Upper lobe of left lung (tissue), 6 donors: ENCODE results near the gene GPATCH2. TPM values are rescaled to one million over a fixed set of nuclear protein-coding genes. Genes with fewer than 3 reads are reported as not detected.
"Not testable (repeated sequence)": the region's sequence is repeated elsewhere in the genome, so short reads cannot be mapped to it uniquely, and the experiment has no call there.

Source experiments
- ATAC-seq, 2 donors: fragments of 200-7000 bp; cut with Tn5 transposase; one replicate each; pipeline ENCODE4 v1.9.1; 2022; ENCODE audit warnings: mild to moderate bottlenecking in 2 of 2, moderate library complexity in 2 of 2; ENCODE audit not compliant: low FRiP score in 2 of 2
- DNase-seq, 2 donors: peaks; one replicate each; pipeline ENCODE4 v3.0.0-alpha.2; 2019 to 2020
- H3K27ac ChIP-seq, 4 donors: fragments of 200-600 bp; sonication (generic); one replicate each; pipeline ENCODE4 v1.5.1; 2016 to 2019
- H3K27me3 ChIP-seq, 4 donors: fragments of 200-600 bp; sonication (generic); one replicate each; pipeline ENCODE4 v1.5.1; 2017 to 2019
- H3K36me3 ChIP-seq, 4 donors: fragments of 200-600 bp; sonication (generic); one replicate each; pipeline ENCODE4 v1.5.1; 2016 to 2019
- H3K4me1 ChIP-seq, 4 donors: fragments of 200-600 bp; sonication (generic); one replicate each; pipeline ENCODE4 v1.5.1; 2018 to 2019
- H3K4me3 ChIP-seq, 4 donors: fragments of 200-600 bp; sonication (generic); one replicate each; pipeline ENCODE4 v1.5.1; 2017 to 2019; ENCODE audit warnings: mild to moderate bottlenecking in 2 of 4, moderate library complexity in 1 of 4
- H3K9me3 ChIP-seq, 4 donors: fragments of 200-600 bp; sonication (generic); one replicate each; pipeline ENCODE4 v1.5.1; 2018 to 2019
- CTCF ChIP-seq, 6 experiments: fragments of 450-650 bp in 4 of 6; fragments of 200-600 bp in 2 of 6; sonication (generic) in 2 of 6; IDR thresholded peaks; one replicate each; pipeline ENCODE4 v1.5.1; 2016 to 2019; ENCODE audit warnings: antibody characterized with exemption in 6 of 6
- EP300 ChIP-seq, 4 donors: sonication (generic); formaldehyde crosslinking; IDR thresholded peaks; one replicate each; pipeline ENCODE4 v1.5.1; 2017; ENCODE audit warnings: antibody characterized with exemption in 4 of 4, control low read depth in 2 of 4
- POLR2A ChIP-seq, 4 donors: fragments of 450-650 bp; IDR thresholded peaks; one replicate each; pipeline ENCODE4 v1.5.1; 2016 to 2017; ENCODE audit warnings: antibody characterized with exemption in 4 of 4, mild to moderate bottlenecking in 2 of 4
- POLR2AphosphoS5 ChIP-seq, 2 donors: sonication (generic); formaldehyde crosslinking; IDR thresholded peaks; one replicate each; pipeline ENCODE4 v1.5.1; 2017; ENCODE audit warnings: antibody characterized with exemption in 2 of 2
- WGBS, 2 donors: methylation state at CpG; one replicate each; pipeline ENCODE4 v1.1.5; 2017 to 2018; 5-methylcytosine and 5-hydroxymethylcytosine counted together
- total RNA-seq, 6 donors: library from RNA; depleted of rRNA in 4 of 6; stranded (reverse); fragments of >200 nt in 4 of 6; gene quantifications; one replicate each; pipeline versions ENCODE4 v1.1.0 to v1.2.1, GENCODE V29; 2016 to 2021
- donor health status: DM: no; HTN: no; CAD: no; lungs with moderate emphysema.
- donor health status: DM: no; HTN: yes; CAD: no; lungs with severe emphysema.

The GPATCH2 gene
- total RNA-seq, 6 donors from 2014 or later, result 9.1 to 22.4 (median 15.1) TPM

DNA sequence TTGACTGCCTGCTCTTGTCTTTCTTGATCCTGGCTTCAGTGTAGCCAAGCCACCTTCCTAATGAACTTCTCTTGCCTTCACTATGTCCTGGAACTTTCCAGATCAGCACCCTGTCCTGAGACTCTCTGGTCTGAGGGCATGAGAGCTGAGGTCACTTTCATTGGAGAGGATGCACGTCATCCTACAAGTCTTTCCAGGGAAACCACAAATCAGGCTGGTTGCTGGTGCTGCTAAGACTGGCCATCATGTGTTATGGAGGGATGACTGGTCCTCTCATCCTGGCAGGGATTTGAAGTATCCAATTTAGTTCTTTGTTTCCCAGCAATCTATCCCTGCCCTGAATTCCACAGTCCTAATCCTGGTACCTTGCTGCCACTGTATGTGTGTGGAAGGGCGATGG is 228.6 kb downstream of the GPATCH2 start:
- DNase-seq, result no peak
- Histone ChIP-seq H3K36me3 (no peaks in the 10 kb centered on the region), H3K27me3 (no peaks in the 10 kb centered on the region), H3K4me1 (no peaks in the 10 kb centered on the region), H3K4me3 (no peak overlapping the region), H3K27ac (no peak overlapping the region), H3K9me3 (no peaks in the 10 kb centered on the region)
- ATAC-seq, result no peak
- WGBS, 2 donors, result 72 to 74% methylated on average over 2 of the region's 2 CpGs
- TF ChIP-seq CTCF (IDR thresholded peaks at IDR 0.05) (no peak), EP300 (IDR thresholded peaks at IDR 0.05) (no peak), POLR2AphosphoS5 (IDR thresholded peaks at IDR 0.05) (no peak), POLR2A (IDR thresholded peaks at IDR 0.05) (no peak)

DNA sequence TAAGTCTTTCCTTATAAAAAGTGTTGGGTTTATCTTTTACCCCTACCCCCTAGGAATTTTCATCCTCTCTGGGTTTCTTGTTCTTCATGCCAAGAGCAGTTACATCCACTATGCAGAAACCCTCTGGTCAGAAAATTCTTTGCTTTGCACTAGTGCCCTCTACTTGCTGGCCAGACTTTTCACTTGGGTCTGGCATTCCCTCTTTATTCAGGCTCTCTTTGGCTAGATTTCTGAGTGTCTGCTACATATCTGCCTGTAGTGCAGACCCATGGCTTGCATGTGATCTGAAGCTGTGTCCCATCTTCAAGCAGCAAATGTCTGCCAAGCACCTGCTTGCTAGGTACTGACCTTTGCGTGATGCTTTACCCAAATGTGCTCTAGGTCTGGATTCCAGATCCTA is 237.0 kb downstream of the GPATCH2 start:
- 75 to 88% methylated on average over 1 of the region's 1 CpG for WGBS, 2 donors

DNA sequence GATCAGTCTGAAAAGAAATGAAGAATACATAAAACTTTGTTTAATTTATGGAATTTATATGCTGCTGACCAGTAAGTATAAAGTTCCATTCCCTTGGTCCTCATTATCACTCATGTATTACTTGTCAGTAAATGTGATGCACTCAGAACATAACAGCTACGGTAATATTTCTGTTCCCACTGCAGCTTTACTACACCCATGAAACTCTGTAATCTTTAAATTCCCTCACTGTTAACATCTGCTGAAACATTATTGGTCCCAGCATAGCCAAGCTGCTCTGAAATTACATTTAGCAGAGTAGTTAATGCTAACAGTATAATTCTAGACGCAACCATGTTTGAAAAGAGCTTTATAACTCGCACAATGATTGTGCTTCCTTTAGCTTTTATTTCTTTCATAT is 238.4 kb downstream of the GPATCH2 start:
- Histone ChIP-seq H3K36me3 (no peaks in the 10 kb centered on the region), H3K27ac (no peak overlapping the region), H3K27me3 (no peaks in the 10 kb centered on the region), H3K4me1 (no peaks in the 10 kb centered on the region), H3K9me3 (no peaks in the 10 kb centered on the region), H3K4me3 (no peak overlapping the region)
- WGBS, 2 donors, result 82 to 93% methylated on average over 3 of the region's 3 CpGs
- DNase-seq, result no peak
- no peak for TF ChIP-seq EP300 (IDR thresholded peaks at IDR 0.05)
- TF ChIP-seq CTCF (IDR thresholded peaks at IDR 0.05), result no peak
- TF ChIP-seq POLR2AphosphoS5 (IDR thresholded peaks at IDR 0.05), result no peak
- no peak for TF ChIP-seq POLR2A (IDR thresholded peaks at IDR 0.05)
- no peak for ATAC-seq

More for the DNA sequence above, 237.0 kb downstream of the GPATCH2 start:
- DNase-seq (no peak), ATAC-seq (no peak)
- Histone ChIP-seq H3K27ac (no peak overlapping the region), H3K4me3 (no peak overlapping the region), H3K27me3 (no peaks in the 10 kb centered on the region), H3K4me1 (no peaks in the 10 kb centered on the region), H3K9me3 (no peaks in the 10 kb centered on the region), H3K36me3 (no peaks in the 10 kb centered on the region)
- TF ChIP-seq POLR2AphosphoS5 (IDR thresholded peaks at IDR 0.05), result no peak
- TF ChIP-seq EP300 (IDR thresholded peaks at IDR 0.05), result no peak
- no peak for TF ChIP-seq CTCF (IDR thresholded peaks at IDR 0.05)
- no peak for TF ChIP-seq POLR2A (IDR thresholded peaks at IDR 0.05)

DNA sequence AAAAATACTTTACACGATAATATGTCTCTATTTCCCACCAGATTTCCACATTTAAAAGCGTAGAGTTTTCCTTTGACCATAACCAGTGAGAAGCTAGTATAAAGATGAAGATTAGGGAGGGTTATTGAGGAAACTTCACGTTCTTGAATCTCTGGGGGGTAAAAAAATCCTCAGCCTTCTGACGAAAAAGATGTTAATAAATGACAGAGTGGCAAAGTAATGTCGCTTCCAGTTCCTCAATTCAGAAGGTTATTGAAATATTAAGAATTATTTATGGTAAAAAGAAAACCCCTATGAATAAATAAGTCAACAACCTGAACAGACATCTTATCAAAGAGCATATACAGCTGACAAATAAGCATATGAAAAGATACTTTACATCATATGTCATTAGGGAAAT is 241.0 kb downstream of the GPATCH2 start:
- TF ChIP-seq POLR2AphosphoS5 (IDR thresholded peaks at IDR 0.05) (no peak), CTCF (IDR thresholded peaks at IDR 0.05) (no peak), POLR2A (IDR thresholded peaks at IDR 0.05) (no peak), EP300 (IDR thresholded peaks at IDR 0.05) (no peak)

DNA sequence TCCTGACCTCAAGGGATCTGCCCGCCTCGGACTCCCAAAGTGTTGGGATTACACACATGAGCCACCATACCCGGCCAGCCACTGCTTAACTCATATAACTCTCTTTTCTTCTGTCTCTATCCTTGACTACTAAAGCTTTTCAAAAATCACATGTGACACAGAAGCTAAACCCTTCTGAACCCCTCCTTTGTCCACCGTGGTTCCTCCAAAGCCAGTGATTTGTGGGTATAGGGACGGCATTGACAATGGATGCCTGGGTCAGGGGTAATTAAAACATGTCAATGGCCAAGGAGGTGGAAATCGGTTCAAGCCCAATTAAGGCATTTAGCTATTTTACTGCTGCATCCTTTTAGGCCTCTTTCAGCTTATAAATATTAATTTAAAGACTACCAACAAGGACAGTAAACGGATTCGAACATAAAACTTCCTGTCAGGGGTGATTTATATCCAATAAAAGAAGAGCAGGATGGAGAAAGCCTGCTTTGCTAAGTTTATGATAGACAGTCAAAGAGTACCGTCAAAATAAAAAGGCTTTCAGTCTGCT is 242.3 kb downstream of the GPATCH2 start:
- H3K27ac ChIP-seq, result no peak overlapping the region
- 80 to 88% methylated on average over 9 of the region's 9 CpGs for WGBS, 2 donors
- no peak for TF ChIP-seq POLR2AphosphoS5 (IDR thresholded peaks at IDR 0.05)
- no peak for TF ChIP-seq POLR2A (IDR thresholded peaks at IDR 0.05)
- TF ChIP-seq CTCF (IDR thresholded peaks at IDR 0.05), result no peak
- no peak for TF ChIP-seq EP300 (IDR thresholded peaks at IDR 0.05)
- DNase-seq, result no peak
- no peaks in the 10 kb centered on the region for H3K36me3 ChIP-seq
- no peaks in the 10 kb centered on the region for H3K4me1 ChIP-seq
- no peak for ATAC-seq
- no peaks in the 10 kb centered on the region for H3K27me3 ChIP-seq
- no peaks in the 10 kb centered on the region for H3K9me3 ChIP-seq
- no peak overlapping the region for H3K4me3 ChIP-seq

More for the DNA sequence above, 241.0 kb downstream of the GPATCH2 start:
- Histone ChIP-seq H3K27ac (no peak overlapping the region), H3K4me3 (no peak overlapping the region), H3K36me3 (no peaks in the 10 kb centered on the region), H3K27me3 (no peaks in the 10 kb centered on the region), H3K9me3 (no peaks in the 10 kb centered on the region), H3K4me1 (no peaks in the 10 kb centered on the region)
- ATAC-seq (no peak), DNase-seq (no peak)
- WGBS, 2 donors, result 75 to 81% methylated on average over 5 of the region's 5 CpGs

DNA sequence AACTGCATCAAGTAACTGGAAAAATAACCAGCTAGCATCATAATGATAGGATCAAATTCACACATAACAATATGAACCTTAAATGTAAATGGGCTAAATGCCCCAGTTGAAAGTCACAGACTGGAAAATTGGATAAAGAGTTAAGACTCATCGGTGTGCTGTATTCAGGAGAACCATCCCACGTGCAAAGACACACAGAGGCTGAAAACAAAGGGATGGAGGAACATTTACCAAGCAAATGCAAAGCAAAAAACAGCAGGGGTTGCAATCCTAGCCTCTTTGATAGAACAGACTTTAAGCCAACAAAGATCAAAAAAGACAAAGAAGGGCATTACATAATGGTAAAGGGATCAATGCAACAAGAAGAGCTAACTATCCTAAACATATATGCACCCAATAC is 249.1 kb downstream of the GPATCH2 start:
- H3K27me3 ChIP-seq, H3K4me1 ChIP-seq, H3K36me3 ChIP-seq, DNase-seq, ATAC-seq, H3K4me3 ChIP-seq, H3K27ac ChIP-seq, H3K9me3 ChIP-seq: not testable (repeated sequence)
- WGBS, 2 donors, result 28 to 32% methylated on average over 2 of the region's 2 CpGs

DNA sequence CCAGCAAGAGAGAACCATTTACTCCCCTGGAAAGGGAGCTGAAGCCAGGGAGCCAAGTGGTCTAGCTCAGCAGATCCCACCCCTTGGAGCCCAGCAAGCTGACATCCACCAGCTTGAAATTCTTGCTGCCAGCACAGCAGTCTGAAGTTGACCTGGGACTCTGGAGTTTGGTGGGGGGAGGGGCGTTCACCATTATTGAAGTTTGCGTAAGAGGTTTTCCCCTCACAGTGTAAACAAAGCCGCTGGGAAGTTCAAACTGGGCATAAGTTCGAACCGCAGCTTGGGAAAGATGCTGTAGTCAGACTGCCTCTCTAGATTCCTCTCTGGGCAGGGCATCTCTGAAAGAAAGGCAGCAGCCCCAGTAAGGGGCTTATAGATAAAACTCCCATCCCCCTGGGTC is 251.1 kb downstream of the GPATCH2 start:
- DNase-seq, H3K36me3 ChIP-seq, H3K4me3 ChIP-seq, ATAC-seq, H3K9me3 ChIP-seq, H3K4me1 ChIP-seq, H3K27me3 ChIP-seq, H3K27ac ChIP-seq: not testable (repeated sequence)
- WGBS, 2 donors, result 50 to 58% methylated on average over 3 to 5 of the region's 5 CpGs
